ENCODE results near the gene VAPA.

Gene VAPA

GRCh38 chr18:9918016-9918680 lies 4.3 kb downstream of the VAPA start:
- Histone ChIP-seq H3K27ac (replicated peaks) (no peak overlapping the region), H3K27me3 (ENCODE audit: insufficient read depth, poor library complexity, severe bottlenecking) (no peaks in the 10 kb centered on the region), H3K4me3 (replicated peaks; ENCODE audit: insufficient read depth, low read length) (no peak overlapping the region)
- TF ChIP-seq REST (IDR thresholded peaks at IDR 0.05; ENCODE audit: insufficient replicate concordance, low read depth), result no peak
- no peak for TF ChIP-seq POLR2AphosphoS5 (IDR thresholded peaks at IDR 0.05; ENCODE audit: low read depth)
- TF ChIP-seq GABPA (IDR thresholded peaks at IDR 0.05; ENCODE audit: low read depth), result no peak
- no peak for TF ChIP-seq CTCF (IDR thresholded peaks at IDR 0.05; ENCODE audit: insufficient read depth, low read length)
- no peak for TF ChIP-seq SPI1 (IDR thresholded peaks at IDR 0.05; ENCODE audit: borderline replicate concordance, low read depth)
- no peak for DNase-seq (ENCODE audit: low read depth in 1 of 2, low spot score in 1 of 2)

- no peak overlapping the region for H3K27ac ChIP-seq (replicated peaks)
- TF ChIP-seq REST (IDR thresholded peaks at IDR 0.05; ENCODE audit: insufficient replicate concordance, low read depth) (no peak), SPI1 (IDR thresholded peaks at IDR 0.05; ENCODE audit: borderline replicate concordance, low read depth) (no peak), POLR2AphosphoS5 (IDR thresholded peaks at IDR 0.05; ENCODE audit: low read depth) (no peak), CTCF (IDR thresholded peaks at IDR 0.05; ENCODE audit: insufficient read depth, low read length) (no peak), GABPA (IDR thresholded peaks at IDR 0.05; ENCODE audit: low read depth) (no peak)
- no peaks in the 10 kb centered on the region for H3K27me3 ChIP-seq (ENCODE audit: insufficient read depth, poor library complexity, severe bottlenecking)
- no peak overlapping the region for H3K4me3 ChIP-seq (replicated peaks; ENCODE audit: insufficient read depth, low read length)
- DNase-seq (ENCODE audit: low read depth in 1 of 2, low spot score in 1 of 2), result no peak
Observed at GRCh38 chr18:9919564-9920232, 5.9 kb downstream of the VAPA start.

GRCh38 chr18:9922592-9923311 lies 8.9 kb downstream of the VAPA start:
- no peak for DNase-seq (ENCODE audit: low read depth in 1 of 2, low spot score in 1 of 2)
- Histone ChIP-seq H3K4me3 (replicated peaks; ENCODE audit: insufficient read depth, low read length) (no peak overlapping the region), H3K27me3 (ENCODE audit: insufficient read depth, poor library complexity, severe bottlenecking) (no peaks in the 10 kb centered on the region), H3K27ac (replicated peaks) (no peak overlapping the region)
- TF ChIP-seq SPI1 (IDR thresholded peaks at IDR 0.05; ENCODE audit: borderline replicate concordance, low read depth), result no peak
- no peak for TF ChIP-seq GABPA (IDR thresholded peaks at IDR 0.05; ENCODE audit: low read depth)
- no peak for TF ChIP-seq CTCF (IDR thresholded peaks at IDR 0.05; ENCODE audit: insufficient read depth, low read length)
- no peak for TF ChIP-seq POLR2AphosphoS5 (IDR thresholded peaks at IDR 0.05; ENCODE audit: low read depth)
- TF ChIP-seq REST (IDR thresholded peaks at IDR 0.05; ENCODE audit: insufficient replicate concordance, low read depth), result no peak
